Measurements from ENCODE around the gene BANK1.

GRCh38 chr4:101968364-101968763 lies 177.8 kb downstream of the BANK1 start:
- TF ChIP-seq CTCF (IDR thresholded peaks at IDR 0.05) (no peak), EZH2 (IDR thresholded peaks at IDR 0.05) (no peak)
